PC-3 (cell line): ENCODE data around the gene CYP27B1. TPM values are rescaled to one million over a fixed set of nuclear protein-coding genes. Genes with fewer than 3 reads are reported as not detected.

Source experiments
- ATAC-seq: fragments of 200-7000 bp; cut with Tn5 transposase; 2 replicates; pipeline ENCODE4 v1.9.1; 2020; ENCODE audit warnings: mild to moderate bottlenecking, moderate library complexity
- BruUV-seq: library from RNA; stranded (reverse); fragments of 400-500 nt; replicated peaks from 2 replicates; lab custom pipeline; 2021; lab: Mats Ljungman, UMichigan
- CTCF ChIA-PET: fragments of 300-600 bp; sonication (Branson Sonifier 250); formaldehyde crosslinking; loops from one replicate; lab custom pipeline; 2022; ENCODE audit warnings: antibody characterized with exemption; lab: Charles Lee
- POLR2A ChIA-PET: fragments of 300-600 bp; sonication (Branson Sonifier 250); formaldehyde crosslinking; loops from one replicate; lab custom pipeline; 2022; ENCODE audit warnings: antibody characterized with exemption; ENCODE audit not compliant: unreplicated experiment; lab: Charles Lee
- DNase-seq: peaks from one replicate; pipeline ENCODE4 v3.0.0-alpha.2; 2015
- H2AFZ ChIP-seq: fragments of 300-600 bp; sonication (generic); 2 replicates; pipeline ENCODE4 v1.6.0; 2016; ENCODE audit warnings: antibody characterized with exemption, low read length
- H3F3A ChIP-seq: fragments of 300-600 bp; sonication (generic); one replicate; pipeline ENCODE4 v1.6.0; 2017; ENCODE audit warnings: antibody characterized with exemption, low read length, control low read depth, mild to moderate bottlenecking; ENCODE audit not compliant: unreplicated experiment
- H3K27ac ChIP-seq: fragments of 300-600 bp; sonication (generic); 2 replicates; pipeline ENCODE4 v1.5.1; 2016; ENCODE audit warnings: mild to moderate bottlenecking, low read length
- H3K27me3 ChIP-seq: fragments of 300-600 bp; sonication (generic); 2 replicates; pipeline ENCODE4 v1.6.1; 2016; ENCODE audit warnings: low read length, mixed read lengths
- H3K36me3 ChIP-seq: fragments of 300-600 bp; sonication (generic); 2 replicates; pipeline ENCODE4 v1.6.1; 2016; ENCODE audit warnings: low read depth, mixed run types, low read length, mixed read lengths
- H3K4me1 ChIP-seq: fragments of 300-600 bp; sonication (generic); 2 replicates; pipeline ENCODE4 v1.5.1; 2016; ENCODE audit warnings: low read length; ENCODE audit not compliant: insufficient read depth
- H3K4me2 ChIP-seq: fragments of 300-600 bp; sonication (generic); 2 replicates; pipeline ENCODE4 v1.6.0; 2016; ENCODE audit warnings: low read length
- H3K4me3 ChIP-seq: fragments of 300-600 bp; sonication (generic); 2 replicates; pipeline ENCODE4 v1.5.1; 2016; ENCODE audit warnings: mild to moderate bottlenecking, low read length, mixed read lengths
- H3K79me2 ChIP-seq: fragments of 300-600 bp; sonication (generic); 2 replicates; pipeline ENCODE4 v1.6.1; 2017; ENCODE audit warnings: low read length, mixed read lengths
- H3K9ac ChIP-seq: fragments of 300-600 bp; sonication (generic); 2 replicates; pipeline ENCODE4 v1.6.0; 2016; ENCODE audit warnings: mild to moderate bottlenecking, low read length
- H3K9me2 ChIP-seq: fragments of 300-600 bp; sonication (generic); replicated peaks from 2 replicates; pipeline ENCODE4 v1.6.1; 2016; ENCODE audit warnings: mixed run types, low read length, mixed read lengths
- H3K9me3 ChIP-seq: fragments of 300-600 bp; sonication (generic); 2 replicates; pipeline ENCODE4 v1.6.1; 2016; ENCODE audit warnings: low read length, mixed read lengths
- H4K20me1 ChIP-seq: fragments of 300-600 bp; sonication (generic); 2 replicates; pipeline ENCODE4 v1.6.1; 2016; ENCODE audit warnings: low read length, mixed read lengths
- CTCF ChIP-seq: fragments of 300-600 bp; sonication (generic); conservative IDR thresholded peaks from 2 replicates; pipeline ENCODE4 v1.5.1; 2017; ENCODE audit warnings: antibody characterized with exemption, low read depth, mild to moderate bottlenecking, low read length
- EZH2 ChIP-seq: fragments of 300-600 bp; sonication (generic); IDR thresholded peaks from one replicate; pipeline ENCODE4 v1.6.1; 2017; ENCODE audit warnings: antibody characterized with exemption, mild to moderate bottlenecking, low read length; ENCODE audit not compliant: unreplicated experiment
- EZH2phosphoT487 ChIP-seq: fragments of 300-600 bp; sonication (generic); IDR thresholded peaks from 2 replicates; pipeline ENCODE4 v1.6.1; 2018; ENCODE audit warnings: mild to moderate bottlenecking, antibody characterized with exemption, low read length, borderline replicate concordance
- intact Hi-C: fragments of 100-400 bp; cut with micrococcal nuclease; formaldehyde crosslinking; loops from 2 replicates; pipeline ENCODE4 v1.9.0; 2023
- total RNA-seq: library from RNA; depleted of rRNA; stranded (reverse); fragments of >200 nt; gene quantifications from 2 replicates; pipeline ENCODE4 v1.2.3, GENCODE V29; 2014

CYP27B1 gene
- total RNA-seq, 1 experiment from 2014 or later: 8.1 TPM

- ATAC-seq (peak; percentile 18), DNase-seq (no peak)
- Histone ChIP-seq H3K79me2 (no peaks in the 10 kb centered on the region), H3K27ac (no peak overlapping the region), H3K4me2 (peak overlapping the region; percentile 87), H3K4me1 (peaks cover 17% of the 10 kb centered on the region), H4K20me1 (no peaks in the 10 kb centered on the region), H3K36me3 (no peaks in the 10 kb centered on the region), H3K4me3 (peak overlapping the region; percentile 64), H3F3A (no peaks in the 10 kb centered on the region), H3K9me3 (no peaks in the 10 kb centered on the region), H3K9me2 (no peaks in the 10 kb centered on the region), H3K9ac (no peak overlapping the region), H2AFZ (peak overlapping the region; percentile 73; the same call in 1 of the 2 replicates), H3K27me3 (peaks cover 50% of the 10 kb centered on the region)
- ChIA-PET CTCF (interaction anchor here (0.6 to 2.0 kb wide), 2 partner anchors 11 to 214 kb away, joined by 9 to 12 read pairs; no protein-coding TSS in a partner anchor), POLR2A (no interaction called here)
- TF ChIP-seq CTCF (no peak), EZH2phosphoT487 (peak; percentile 18; the same call in 1 of the 2 replicates), EZH2 (no peak)
- no TSS peak for BruUV-seq
- intact Hi-C loops: no loop called here
Measured at GRCh38 chr12:57736741-57737466, 30.0 kb downstream of the CYP27B1 start.

GRCh38 chr12:57735952-57736740 is 30.7 kb downstream of the CYP27B1 start:
- ATAC-seq: peak; percentile 65
- Histone ChIP-seq H3K27ac (no peak overlapping the region), H4K20me1 (no peaks in the 10 kb centered on the region), H3K4me2 (peak overlapping the region; percentile 87), H3K9me2 (no peaks in the 10 kb centered on the region), H3F3A (no peaks in the 10 kb centered on the region), H3K36me3 (no peaks in the 10 kb centered on the region), H3K4me1 (peaks cover 17% of the 10 kb centered on the region), H3K27me3 (peaks cover 50% of the 10 kb centered on the region), H3K9me3 (no peaks in the 10 kb centered on the region), H3K9ac (no peak overlapping the region), H3K4me3 (peak overlapping the region; percentile 64), H2AFZ (peak overlapping the region; percentile 73), H3K79me2 (no peaks in the 10 kb centered on the region)
- no TSS peak for BruUV-seq
- intact Hi-C loops: no loop called here
- DNase-seq: peak; percentile 45
- TF ChIP-seq EZH2phosphoT487: no peak
- TF ChIP-seq CTCF: peak; percentile 44
- POLR2A ChIA-PET: no interaction called here
- CTCF ChIA-PET: interaction anchor here (2.0 kb wide), 1 partner anchor 10 kb away, joined by 9 read pairs; no protein-coding TSS in a partner anchor
